T-helper 17 cell (primary cell): ENCODE results near the gene FADS3. TPM values are rescaled to one million over a fixed set of nuclear protein-coding genes. Genes with fewer than 3 reads are reported as not detected.

Experiments used
- ATAC-seq: fragments of 150-1000 bp; cut with Tn5 transposase; 2 replicates; pipeline ENCODE4 v1.10.0; 2021; ENCODE audit warnings: mild to moderate bottlenecking, moderate library complexity
- DNase-seq, 3 donors: peaks; one replicate each; pipeline versions ENCODE4 v3.0.0 to v3.0.0-alpha.2; 2020 to 2021
- H3K9me3 ChIP-seq: one replicate; pipeline ENCODE4 v1.7.0; 2013; ENCODE audit warnings: low read length, mild to moderate bottlenecking; ENCODE audit not compliant: control insufficient read depth, poor library complexity, severe bottlenecking
- H3K27ac Mint-ChIP-seq: one replicate; pipeline ENCODE4 v1.8.0; 2022; ENCODE audit warnings: mild to moderate bottlenecking, moderate library complexity, mixed read lengths
- H3K27me3 Mint-ChIP-seq: one replicate; pipeline ENCODE4 v1.8.0; 2022; ENCODE audit warnings: mixed read lengths
- H3K36me3 Mint-ChIP-seq: one replicate; pipeline ENCODE4 v1.8.0; 2022; ENCODE audit warnings: low read depth, mixed read lengths
- H3K4me1 Mint-ChIP-seq: one replicate; pipeline ENCODE4 v1.8.0; 2022; ENCODE audit warnings: mild to moderate bottlenecking, mixed read lengths
- H3K4me3 Mint-ChIP-seq: one replicate; pipeline ENCODE4 v1.8.0; 2022; ENCODE audit warnings: mild to moderate bottlenecking, moderate library complexity, mixed read lengths
- total RNA-seq, 4 donors: library from RNA in 2 of 4; stranded (reverse) in 2 of 4; gene quantifications; one replicate each; pipeline ENCODE4 v1.2.3 and lab custom pipeline; 2022 to 2026

FADS3 gene
- total RNA-seq, 2 donors from 2014 or later: 8.5 to 14.5 TPM

GRCh38 chr11:61864814-61865775 lies 26.2 kb downstream of the FADS3 start:
- Mint-ChIP-seq H3K27ac (no peak overlapping the region), H3K36me3 (no peaks in the 10 kb centered on the region), H3K4me3 (no peak overlapping the region), H3K4me1 (peaks cover 2% of the 10 kb centered on the region), H3K27me3 (no peaks in the 10 kb centered on the region)
- DNase-seq (no peak), ATAC-seq (no peak)
- no peaks in the 10 kb centered on the region for H3K9me3 ChIP-seq

GRCh38 chr11:61863548-61864081 lies 27.7 kb downstream of the FADS3 start:
- H3K9me3 ChIP-seq: no peaks in the 10 kb centered on the region
- H3K36me3 Mint-ChIP-seq: no peaks in the 10 kb centered on the region
- ATAC-seq: no peak
- no peak overlapping the region for H3K4me3 Mint-ChIP-seq
- H3K27me3 Mint-ChIP-seq: no peaks in the 10 kb centered on the region
- DNase-seq: no peak
- no peak overlapping the region for H3K27ac Mint-ChIP-seq
- peaks cover 2% of the 10 kb centered on the region for H3K4me1 Mint-ChIP-seq

GRCh38 chr11:61862714-61863547 lies 28.4 kb downstream of the FADS3 start:
- Mint-ChIP-seq H3K27ac (no peak overlapping the region), H3K36me3 (no peaks in the 10 kb centered on the region), H3K4me1 (peaks cover 2% of the 10 kb centered on the region), H3K27me3 (no peaks in the 10 kb centered on the region), H3K4me3 (no peak overlapping the region)
- ATAC-seq: no peak
- no peaks in the 10 kb centered on the region for H3K9me3 ChIP-seq
- no peak for DNase-seq

- no peaks in the 10 kb centered on the region for H3K9me3 ChIP-seq
- DNase-seq (no peak), ATAC-seq (no peak)
- no peak overlapping the region for H3K4me3 Mint-ChIP-seq
- peaks cover 2% of the 10 kb centered on the region for H3K4me1 Mint-ChIP-seq
- no peak overlapping the region for H3K27ac Mint-ChIP-seq
- H3K36me3 Mint-ChIP-seq: no peaks in the 10 kb centered on the region
- H3K27me3 Mint-ChIP-seq: no peaks in the 10 kb centered on the region
Observed at GRCh38 chr11:61861634-61862033, 29.7 kb downstream of the FADS3 start.

GRCh38 chr11:61860054-61860903 lies 31.1 kb downstream of the FADS3 start:
- peak overlapping the region; percentile 59 for H3K4me3 Mint-ChIP-seq
- H3K36me3 Mint-ChIP-seq: no peaks in the 10 kb centered on the region
- ATAC-seq (no peak), DNase-seq (no peak)
- H3K9me3 ChIP-seq: no peaks in the 10 kb centered on the region
- no peaks in the 10 kb centered on the region for H3K27me3 Mint-ChIP-seq
- no peak overlapping the region for H3K27ac Mint-ChIP-seq
- peaks cover 2% of the 10 kb centered on the region for H3K4me1 Mint-ChIP-seq

- H3K27me3 Mint-ChIP-seq: no peaks in the 10 kb centered on the region
Observed at GRCh38 chr11:61855939-61856680, 35.2 kb downstream of the FADS3 start.

GRCh38 chr11:61854966-61855714 lies 36.2 kb downstream of the FADS3 start:
- no peaks in the 10 kb centered on the region for H3K9me3 ChIP-seq
- no peaks in the 10 kb centered on the region for H3K27me3 Mint-ChIP-seq
- no peaks in the 10 kb centered on the region for H3K36me3 Mint-ChIP-seq
- no peak for DNase-seq
- H3K4me3 Mint-ChIP-seq: no peak overlapping the region
- ATAC-seq: no peak
- no peak overlapping the region for H3K27ac Mint-ChIP-seq
- no peaks in the 10 kb centered on the region for H3K4me1 Mint-ChIP-seq

More at GRCh38 chr11:61855939-61856680, 35.2 kb downstream of the FADS3 start:
- ATAC-seq (no peak), DNase-seq (no peak)
- Mint-ChIP-seq H3K27ac (no peak overlapping the region), H3K4me1 (no peaks in the 10 kb centered on the region), H3K4me3 (no peak overlapping the region), H3K36me3 (no peaks in the 10 kb centered on the region)
- H3K9me3 ChIP-seq: no peaks in the 10 kb centered on the region

- Mint-ChIP-seq H3K36me3 (no peaks in the 10 kb centered on the region), H3K27me3 (no peaks in the 10 kb centered on the region), H3K4me1 (no peaks in the 10 kb centered on the region), H3K27ac (no peak overlapping the region), H3K4me3 (no peak overlapping the region)
- DNase-seq: no peak
- H3K9me3 ChIP-seq: no peaks in the 10 kb centered on the region
- ATAC-seq: no peak
Observed at GRCh38 chr11:61854206-61854895, 37.0 kb downstream of the FADS3 start.

- no peaks in the 10 kb centered on the region for H3K9me3 ChIP-seq
- no peak for ATAC-seq
- Mint-ChIP-seq H3K4me1 (no peaks in the 10 kb centered on the region), H3K4me3 (no peak overlapping the region), H3K27ac (peak overlapping the region; percentile 60), H3K27me3 (no peaks in the 10 kb centered on the region), H3K36me3 (no peaks in the 10 kb centered on the region)
- no peak for DNase-seq
Observed at GRCh38 chr11:61853698-61854169, 37.6 kb downstream of the FADS3 start.

GRCh38 chr11:61851900-61852295 lies 39.4 kb downstream of the FADS3 start:
- ATAC-seq: no peak
- no peak for DNase-seq
- no peaks in the 10 kb centered on the region for H3K9me3 ChIP-seq
- no peaks in the 10 kb centered on the region for H3K27me3 Mint-ChIP-seq
- no peaks in the 10 kb centered on the region for H3K4me1 Mint-ChIP-seq
- H3K27ac Mint-ChIP-seq: no peak overlapping the region
- H3K36me3 Mint-ChIP-seq: no peaks in the 10 kb centered on the region
- H3K4me3 Mint-ChIP-seq: no peak overlapping the region
